ENCODE results near the gene ADAP1.

DNA sequence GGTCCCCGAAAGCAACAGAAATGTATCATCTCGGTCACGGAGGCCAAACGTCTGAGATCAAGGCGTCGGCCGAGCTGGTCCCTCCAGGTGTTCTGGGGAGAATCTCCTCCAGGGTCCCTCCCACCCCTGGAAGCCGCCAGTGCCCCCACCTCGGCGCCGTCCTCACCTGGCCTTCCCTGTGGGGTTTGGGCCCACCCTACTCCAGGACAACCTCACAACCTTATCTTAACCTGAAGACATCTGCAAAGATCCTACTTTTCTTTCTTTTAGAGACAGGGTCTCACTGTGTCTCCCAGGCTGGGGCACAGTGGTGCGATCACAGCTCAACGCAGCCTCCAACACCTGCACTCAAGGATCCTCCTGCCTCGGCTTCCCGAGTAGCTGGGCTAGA lies 33.4 kb downstream of the ADAP1 start:
- no peak for TF ChIP-seq GATA2 (IDR thresholded peaks at IDR 0.05; ENCODE audit: low read depth, low read length)
- no peak for TF ChIP-seq GATA3 (IDR thresholded peaks at IDR 0.05; ENCODE audit: low read depth, low read length)

Measured in SH-SY5Y (cell line).